GM18508 (cell line): ENCODE data around the gene PTPRE.

Experiments used
- ATAC-seq: cut with Tn5 transposase; IDR thresholded peaks from one replicate; pipeline ENCODE4 v1.9.1; 2021; ENCODE audit warnings: moderate number of reproducible peaks; ENCODE audit not compliant: insufficient read depth, unreplicated experiment

Gene PTPRE

DNA sequence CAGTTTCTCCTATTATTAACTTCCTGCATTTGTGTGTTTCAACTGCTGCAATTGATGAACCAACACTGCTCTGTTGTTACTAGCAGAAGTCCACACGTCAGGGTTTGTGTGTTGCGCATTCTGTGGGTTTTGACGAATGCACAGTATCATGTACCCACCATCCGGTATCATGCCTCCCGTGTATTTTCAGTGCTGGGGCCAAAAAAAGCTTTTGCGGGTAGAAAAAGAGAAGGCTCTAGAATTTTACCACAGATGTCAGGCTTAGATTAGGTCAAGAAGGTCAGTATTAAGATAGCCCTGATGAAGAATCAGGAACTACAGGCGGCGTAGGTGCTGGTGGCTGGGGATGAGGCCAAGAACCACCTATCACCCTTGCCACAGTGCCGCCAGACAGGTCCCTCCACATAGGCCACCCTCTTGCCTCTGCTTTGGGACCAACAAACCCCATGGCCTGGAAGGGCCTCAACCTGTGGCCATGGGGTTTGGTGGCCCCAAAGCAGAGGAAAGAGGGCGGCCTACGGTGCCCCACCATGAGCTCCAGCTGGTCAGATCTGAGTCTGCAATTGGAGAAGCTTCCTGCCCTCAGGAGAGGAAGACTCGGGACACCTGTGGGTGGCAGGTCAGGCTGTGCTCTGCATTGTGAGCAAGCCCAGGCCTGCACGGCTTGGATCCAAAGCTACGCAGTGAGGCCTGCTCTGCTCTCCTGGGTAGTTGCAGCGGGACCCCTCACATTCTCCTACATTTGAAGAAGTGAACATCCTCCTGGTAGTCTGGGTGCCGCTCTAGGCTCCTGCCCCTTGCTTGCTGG is 147.5 kb downstream of the PTPRE start:
- no peak for ATAC-seq

- ATAC-seq = no peak
Observed at GRCh38 chr10:128055061-128055868, 148.4 kb downstream of the PTPRE start.

- no peak for ATAC-seq
Observed at GRCh38 chr10:128056303-128057050, 149.6 kb downstream of the PTPRE start.

DNA sequence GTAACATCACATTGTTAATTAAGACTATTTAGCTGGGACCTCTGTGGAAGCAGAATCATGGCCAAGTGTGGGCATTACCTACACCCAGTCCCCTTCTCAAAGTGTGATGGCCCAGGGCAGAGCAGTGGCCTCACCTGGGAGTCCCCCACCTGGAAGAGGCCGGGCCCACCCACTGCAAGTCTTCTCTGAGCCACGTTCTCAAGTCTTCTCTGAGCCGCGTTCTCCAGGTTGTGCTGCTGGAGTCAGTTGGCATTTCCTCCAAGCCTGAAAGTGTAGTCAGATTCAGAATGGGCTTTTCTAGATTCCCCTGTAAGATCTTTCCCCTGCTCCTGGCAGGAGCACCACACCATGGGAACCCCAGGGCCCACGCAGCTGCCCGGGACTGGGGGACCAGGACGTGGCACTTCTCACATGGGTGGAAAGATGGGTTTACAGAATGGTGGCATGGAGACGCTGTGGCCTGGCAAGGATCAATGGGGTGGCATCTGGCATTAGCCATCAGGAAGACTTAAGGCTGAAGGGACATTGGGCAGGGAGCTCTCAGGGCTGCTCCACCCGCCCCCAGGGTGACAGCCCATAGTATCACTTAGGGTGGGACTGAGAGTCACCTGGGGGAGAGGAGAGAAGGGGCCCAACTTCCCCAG is 151.3 kb downstream of the PTPRE start:
- ATAC-seq = no peak

DNA sequence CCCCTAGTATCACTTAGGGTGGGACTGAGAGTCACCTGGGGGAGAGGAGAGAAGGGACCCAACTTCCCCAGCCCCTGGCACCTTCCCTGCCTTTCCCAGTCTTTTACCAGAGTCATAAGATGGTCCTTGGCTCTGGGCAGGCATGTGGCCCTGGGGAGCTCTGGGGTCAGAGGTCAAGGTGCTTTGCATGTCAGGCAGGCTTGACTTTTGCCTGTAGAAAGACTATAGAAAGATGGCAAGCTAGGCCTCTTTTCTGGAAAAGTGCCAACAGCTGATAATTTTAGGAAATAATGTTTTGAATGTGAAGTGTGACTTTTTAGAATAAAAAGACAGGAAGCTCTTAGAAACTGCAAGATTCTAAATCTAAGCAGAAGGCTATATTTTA is 151.8 kb downstream of the PTPRE start:
- ATAC-seq = no peak

- ATAC-seq = no peak
Observed at GRCh38 chr10:128059266-128059981, 152.5 kb downstream of the PTPRE start.

DNA sequence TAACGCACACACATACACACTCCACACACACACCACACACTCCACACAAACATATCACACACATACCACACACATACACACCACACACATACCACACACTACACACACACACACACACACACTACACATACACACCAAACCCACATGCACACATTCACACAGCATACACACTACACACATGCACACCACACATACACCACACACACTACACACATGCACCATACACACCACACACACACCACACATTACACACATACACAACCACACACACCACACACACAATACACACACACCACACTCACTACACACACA is 153.0 kb downstream of the PTPRE start:
- no peak for ATAC-seq

GRCh38 chr10:128060341-128061250 is 153.7 kb downstream of the PTPRE start:
- no peak for ATAC-seq

- ATAC-seq = no peak
Observed at GRCh38 chr10:128061306-128062300, 154.7 kb downstream of the PTPRE start.

DNA sequence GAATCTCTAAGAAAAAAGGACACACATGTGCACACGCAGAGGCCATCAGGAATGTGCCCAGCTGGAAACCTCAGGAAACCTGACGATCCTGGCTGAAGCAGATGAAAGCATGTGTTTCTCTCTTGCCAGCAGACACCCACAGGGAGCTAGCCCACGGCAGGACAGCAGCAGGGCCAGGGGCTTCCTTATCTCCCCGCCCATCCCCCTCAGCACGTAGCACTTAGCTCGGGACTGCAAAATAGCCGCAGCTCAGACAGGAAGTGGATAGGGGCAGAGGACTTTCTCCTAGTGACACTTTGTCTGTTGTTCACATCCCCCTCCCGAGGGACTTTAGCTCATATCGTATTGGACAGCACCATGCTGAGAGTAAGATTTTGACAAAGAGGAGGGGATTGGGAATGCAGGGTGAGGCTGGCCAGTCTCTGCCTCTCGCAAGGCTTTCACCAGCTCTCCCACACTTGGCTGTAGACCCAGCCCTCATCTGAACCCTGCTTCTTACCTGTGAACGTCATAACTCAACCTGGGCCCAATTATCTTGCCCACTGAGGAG is 155.5 kb downstream of the PTPRE start:
- no peak for ATAC-seq

GRCh38 chr10:128062881-128063563 is 156.1 kb downstream of the PTPRE start:
- peak; percentile 41 for ATAC-seq

DNA sequence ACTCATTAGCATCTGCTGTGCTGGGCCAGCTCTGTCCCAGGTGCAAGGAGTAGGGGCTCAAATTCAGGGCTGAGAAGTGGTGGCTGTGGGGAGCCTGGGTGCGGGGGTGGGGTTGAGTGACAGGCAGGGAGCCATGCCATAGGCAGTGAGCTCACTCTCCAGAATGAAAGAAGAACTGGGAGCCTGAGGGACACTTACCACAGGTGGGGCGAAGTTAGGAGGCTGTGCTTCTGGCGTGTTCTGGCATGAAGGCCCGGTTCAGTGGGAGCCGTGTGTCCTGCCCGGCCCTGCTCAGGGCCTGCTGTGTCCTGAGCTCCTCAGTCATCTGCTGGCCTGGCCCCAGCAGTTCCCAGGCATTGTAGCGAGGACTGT is 156.8 kb downstream of the PTPRE start:
- no peak for ATAC-seq

GRCh38 chr10:128064108-128064969 is 157.4 kb downstream of the PTPRE start:
- peak; percentile 33 for ATAC-seq

DNA sequence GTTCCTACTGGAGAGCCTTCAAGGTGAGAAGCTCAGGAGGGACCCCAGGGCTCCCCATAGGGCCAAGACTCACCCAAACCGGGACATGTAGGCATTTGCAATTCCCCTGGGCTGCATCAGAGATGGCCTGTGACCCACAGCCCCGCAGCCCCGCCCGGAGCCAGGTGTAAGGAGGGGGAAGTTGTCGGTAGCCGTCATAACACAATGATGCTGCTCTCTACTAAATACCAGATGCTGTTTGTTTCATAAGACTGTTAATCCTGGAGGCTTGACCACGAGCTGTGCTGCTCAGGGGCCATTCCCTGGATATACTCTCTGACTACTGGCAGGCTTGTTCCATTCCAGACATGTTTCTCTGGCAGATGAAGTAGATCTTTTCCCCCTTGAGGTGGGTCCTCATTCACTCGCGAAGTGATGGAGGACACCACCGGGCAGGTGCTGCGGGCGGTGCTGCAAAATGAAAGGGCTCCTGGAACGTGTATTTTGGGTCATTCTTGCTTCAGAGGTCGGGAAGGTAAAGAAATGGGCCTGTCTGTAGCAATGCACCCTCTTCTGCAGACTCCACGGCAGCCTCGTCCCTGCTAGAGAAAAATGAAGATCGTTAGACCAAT is 158.2 kb downstream of the PTPRE start:
- no peak for ATAC-seq

DNA sequence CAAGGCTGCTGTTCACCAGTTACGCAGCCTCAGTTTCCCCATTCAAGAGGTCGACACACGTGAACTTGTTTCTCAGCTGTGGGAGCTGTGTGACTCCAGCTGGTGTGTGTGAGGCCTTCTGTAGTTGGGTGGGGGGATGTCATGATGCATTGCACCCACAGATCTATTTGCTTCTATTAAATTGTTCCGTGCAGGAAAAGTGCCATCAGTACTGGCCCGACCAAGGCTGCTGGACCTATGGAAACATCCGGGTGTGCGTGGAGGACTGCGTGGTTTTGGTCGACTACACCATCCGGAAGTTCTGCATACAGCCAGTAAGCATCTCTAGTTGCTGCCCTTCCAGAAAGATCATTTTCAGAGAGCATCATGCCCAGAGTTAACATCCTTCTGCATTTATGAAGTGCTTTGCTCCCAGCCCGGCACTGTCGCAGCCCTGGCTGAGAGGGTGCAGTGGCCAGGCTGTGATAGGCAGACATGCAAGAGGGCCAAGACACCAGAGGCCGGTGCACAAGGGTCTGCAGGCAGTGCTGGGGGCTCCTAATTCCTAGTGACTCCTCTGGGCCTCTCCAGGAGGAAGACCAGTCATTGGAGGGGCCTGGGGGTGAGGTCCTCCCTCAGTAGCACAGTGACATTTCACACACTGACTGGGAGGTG is 159.1 kb downstream of the PTPRE start:
- ATAC-seq = no peak
